Measurements from ENCODE around the gene KLHDC7B. TPM values are rescaled to one million over a fixed set of nuclear protein-coding genes. Genes with fewer than 3 reads are reported as not detected.

KLHDC7B gene
- total and polyA plus RNA-seq, 4 experiments from 2014 or later: 4.3 to 7.5 (median 7.3) TPM

- peaks cover 11 to 35% of the 10 kb centered on the region in 2 donors for H3K36me3 Mint-ChIP-seq
- H3K27me3 Mint-ChIP-seq: no peaks in the 10 kb centered on the region
- H3K4me3 Mint-ChIP-seq: no peak overlapping the region
- Histone ChIP-seq H3K36me3 (ENCODE audit: insufficient read depth, low read length) (peaks cover 45% of the 10 kb centered on the region), H3K9me3 (ENCODE audit: control insufficient read depth in 1 of 2, low read length in 2 of 2) (no peaks in the 10 kb centered on the region), H3K27ac (ENCODE audit: low read depth, low read length) (no peak overlapping the region), H3K4me1 (ENCODE audit: insufficient read depth, low read length) (peaks cover 23% of the 10 kb centered on the region), H3K4me3 (ENCODE audit: low read length in 2 of 2) (no peak overlapping the region), H3K27me3 (ENCODE audit: insufficient read depth, low read length) (no peaks in the 10 kb centered on the region)
- ChIA-PET POLR2A (ENCODE audit: partially characterized antibody) (interaction anchor here (1.0 to 1.7 kb wide), 5 partner anchors 8 to 40 kb away, joined by 4 to 7 read pairs (median 4); partner anchors contain the start of genes LMF2, NCAPH2 and SYCE3), CTCF (ENCODE audit: partially characterized antibody) (interaction anchor here (1.9 kb wide), 1 partner anchor 41 kb away, joined by 6 read pairs; the partner anchor contains the start of gene SYCE3)
- H3K4me1 Mint-ChIP-seq: peaks cover 12 to 21% (median 15%) of the 10 kb centered on the region in 4 donors
- peak overlapping the region in 1 of 7 donors; percentile 12 for H3K27ac Mint-ChIP-seq
- DNase-seq: no peak
- intact Hi-C loops (cut with micrococcal nuclease): no loop called here
- H3K9me3 Mint-ChIP-seq: no peaks in the 10 kb centered on the region
Observed at GRCh38 chr22:50522208-50522805, 23.4 kb upstream of the KLHDC7B start.

DNA sequence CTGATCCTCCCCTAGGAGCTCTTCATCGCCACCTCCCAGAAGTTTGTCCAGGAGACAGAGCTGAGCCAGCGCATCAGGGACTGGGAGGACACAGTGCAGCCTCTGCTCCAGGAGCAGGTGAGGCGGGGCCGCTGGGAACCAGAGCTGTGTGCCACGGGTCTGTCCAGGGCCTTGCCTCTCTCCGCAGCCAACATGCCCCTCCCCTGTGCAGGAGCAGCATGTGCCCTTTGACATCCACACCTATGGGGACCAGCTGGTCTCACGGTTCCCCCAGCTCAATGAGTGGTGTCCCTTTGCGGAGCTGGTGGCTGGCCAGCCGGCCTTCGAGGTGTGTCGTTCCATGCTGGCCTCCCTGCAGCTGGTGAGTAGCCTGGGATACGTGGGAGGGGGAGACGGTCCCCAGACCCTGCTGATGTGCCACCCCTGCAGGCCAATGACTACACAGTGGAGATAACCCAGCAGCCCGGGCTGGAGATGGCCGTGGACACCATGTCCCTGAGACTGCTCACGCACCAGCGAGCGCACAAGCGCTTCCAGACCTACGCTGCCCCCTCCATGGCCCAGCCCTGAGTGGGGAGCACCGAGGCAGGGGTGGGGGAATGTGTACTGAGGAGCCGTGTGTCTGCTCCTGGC is 22.8 kb upstream of the KLHDC7B start:
- H3K4me3 Mint-ChIP-seq: peak overlapping the region in 4 of 8 donors; percentile 9 to 30 (median 18)
- no peaks in the 10 kb centered on the region for H3K9me3 Mint-ChIP-seq
- H3K27ac ChIP-seq (ENCODE audit: low read depth, low read length): no peak overlapping the region
- peaks cover 27% of the 10 kb centered on the region for H3K4me1 ChIP-seq (ENCODE audit: insufficient read depth, low read length)
- H3K36me3 Mint-ChIP-seq: peaks cover 11 to 31% of the 10 kb centered on the region in 2 donors
- CTCF ChIA-PET (ENCODE audit: partially characterized antibody): interaction anchor here (0.6 to 1.9 kb wide), 2 partner anchors 12 to 40 kb away, joined by 3 to 6 read pairs; partner anchors contain the start of gene SYCE3
- intact Hi-C loops (cut with micrococcal nuclease): no loop called here
- no peak overlapping the region for H3K4me3 ChIP-seq (ENCODE audit: low read length in 2 of 2)
- no peak for DNase-seq
- H3K27me3 Mint-ChIP-seq: no peaks in the 10 kb centered on the region
- POLR2A ChIA-PET (ENCODE audit: partially characterized antibody): interaction anchor here (1.0 to 1.7 kb wide), 5 partner anchors 9 to 40 kb away, joined by 4 to 7 read pairs (median 4); partner anchors contain the start of genes LMF2, NCAPH2 and SYCE3
- peak overlapping the region in 1 of 7 donors; percentile 67 for H3K27ac Mint-ChIP-seq
- no peaks in the 10 kb centered on the region for H3K27me3 ChIP-seq (ENCODE audit: insufficient read depth, low read length)
- no peaks in the 10 kb centered on the region for H3K9me3 ChIP-seq (ENCODE audit: control insufficient read depth in 1 of 2, low read length in 2 of 2)
- peaks cover 13 to 27% (median 19%) of the 10 kb centered on the region in 4 donors for H3K4me1 Mint-ChIP-seq
- H3K36me3 ChIP-seq (ENCODE audit: insufficient read depth, low read length): peaks cover 39% of the 10 kb centered on the region

- intact Hi-C loops (cut with micrococcal nuclease): no loop called here
- Mint-ChIP-seq H3K36me3 (peaks cover 11 to 30% of the 10 kb centered on the region in 2 donors), H3K4me3 (peak overlapping the region in 4 of 8 donors; percentile 9 to 30 (median 18)), H3K4me1 (peaks cover 13 to 32% (median 21%) of the 10 kb centered on the region in 4 donors), H3K27me3 (no peaks in the 10 kb centered on the region), H3K9me3 (no peaks in the 10 kb centered on the region), H3K27ac (peak overlapping the region in 2 of 7 donors; percentile 51 to 67)
- H3K27ac ChIP-seq (ENCODE audit: low read depth, low read length): no peak overlapping the region
- peaks cover 35% of the 10 kb centered on the region for H3K36me3 ChIP-seq (ENCODE audit: insufficient read depth, low read length)
- DNase-seq: no peak
- H3K9me3 ChIP-seq (ENCODE audit: control insufficient read depth in 1 of 2, low read length in 2 of 2): no peaks in the 10 kb centered on the region
- H3K4me1 ChIP-seq (ENCODE audit: insufficient read depth, low read length): peaks cover 32% of the 10 kb centered on the region
- CTCF ChIA-PET (ENCODE audit: partially characterized antibody): interaction anchor here (0.6 kb wide), 1 partner anchor 12 kb away, joined by 3 read pairs; no protein-coding TSS in a partner anchor
- H3K27me3 ChIP-seq (ENCODE audit: insufficient read depth, low read length): no peaks in the 10 kb centered on the region
- H3K4me3 ChIP-seq (ENCODE audit: low read length in 2 of 2): no peak overlapping the region
- POLR2A ChIA-PET (ENCODE audit: partially characterized antibody): interaction anchor here (1.4 to 9.5 kb wide), 5 partner anchors 10 to 27 kb away, joined by 4 to 321 read pairs (median 151); partner anchors contain the start of genes LMF2 and NCAPH2
Observed at GRCh38 chr22:50523458-50523805, 22.3 kb upstream of the KLHDC7B start.

GRCh38 chr22:50523806-50524675 is 21.7 kb upstream of the KLHDC7B start:
- Histone ChIP-seq H3K4me3 (ENCODE audit: low read length in 2 of 2) (peak overlapping the region; percentile 47 to 81), H3K4me1 (ENCODE audit: insufficient read depth, low read length) (peaks cover 38% of the 10 kb centered on the region), H3K36me3 (ENCODE audit: insufficient read depth, low read length) (peaks cover 33% of the 10 kb centered on the region), H3K27ac (ENCODE audit: low read depth, low read length) (peak overlapping the region; percentile 96), H3K9me3 (ENCODE audit: control insufficient read depth in 1 of 2, low read length in 2 of 2) (no peaks in the 10 kb centered on the region), H3K27me3 (ENCODE audit: insufficient read depth, low read length) (no peaks in the 10 kb centered on the region)
- H3K27ac Mint-ChIP-seq: peak overlapping the region in 6 of 7 donors; percentile 84 to 97 (median 94)
- H3K9me3 Mint-ChIP-seq: no peaks in the 10 kb centered on the region
- H3K27me3 Mint-ChIP-seq: no peaks in the 10 kb centered on the region
- H3K4me3 Mint-ChIP-seq: peak overlapping the region; percentile 86 to 94 (median 92)
- peaks cover 14 to 38% (median 24%) of the 10 kb centered on the region in 4 donors for H3K4me1 Mint-ChIP-seq
- H3K36me3 Mint-ChIP-seq: peaks cover 11 to 28% of the 10 kb centered on the region in 2 donors
- ChIA-PET POLR2A (ENCODE audit: partially characterized antibody) (interaction anchor here (1.0 to 9.5 kb wide), 13 partner anchors 10 to 183 kb away, joined by 3 to 321 read pairs (median 12); partner anchors contain the start of genes LMF2, NCAPH2 and SYCE3), CTCF (ENCODE audit: partially characterized antibody) (interaction anchor here (2.3 to 3.6 kb wide), 6 partner anchors 9 to 272 kb away, joined by 13 to 58 read pairs (median 25); partner anchors contain the start of genes HDAC10 and SYCE3)
- no peak for DNase-seq
- intact Hi-C loops (cut with micrococcal nuclease): loop anchor here (2.0 kb wide), 1 partner anchor 49 kb away; the partner anchor contains the start of gene SBF1

GRCh38 chr22:50524676-50525103 is 21.0 kb upstream of the KLHDC7B start:
- H3K27me3 Mint-ChIP-seq: no peaks in the 10 kb centered on the region
- Histone ChIP-seq H3K27me3 (ENCODE audit: insufficient read depth, low read length) (no peaks in the 10 kb centered on the region), H3K9me3 (ENCODE audit: control insufficient read depth in 1 of 2, low read length in 2 of 2) (no peaks in the 10 kb centered on the region), H3K27ac (ENCODE audit: low read depth, low read length) (peak overlapping the region; percentile 96), H3K4me3 (ENCODE audit: low read length in 2 of 2) (peak overlapping the region; percentile 47 to 81), H3K4me1 (ENCODE audit: insufficient read depth, low read length) (peaks cover 44% of the 10 kb centered on the region), H3K36me3 (ENCODE audit: insufficient read depth, low read length) (peaks cover 27% of the 10 kb centered on the region)
- no peak for DNase-seq
- H3K36me3 Mint-ChIP-seq: peaks cover 7 to 24% of the 10 kb centered on the region in 2 donors
- ChIA-PET POLR2A (ENCODE audit: partially characterized antibody) (interaction anchor here (0.5 to 9.5 kb wide), 23 partner anchors 11 to 292 kb away, joined by 3 to 321 read pairs (median 14); partner anchors contain the start of genes ARSA, CHKB, HDAC10 and KLHDC7B), CTCF (ENCODE audit: partially characterized antibody) (interaction anchor here (1.2 to 5.1 kb wide), 15 partner anchors 10 to 273 kb away, joined by 3 to 135 read pairs (median 15); partner anchors contain the start of genes HDAC10, LMF2, NCAPH2 and SYCE3)
- no peaks in the 10 kb centered on the region for H3K9me3 Mint-ChIP-seq
- peak overlapping the region; percentile 86 to 94 (median 92) for H3K4me3 Mint-ChIP-seq
- intact Hi-C loops (cut with micrococcal nuclease): loop anchor here (1.0 to 5.0 kb wide), 7 partner anchors 16 to 332 kb away; partner anchors contain the start of genes CHKB, NCAPH2, SBF1 and SYCE3
- H3K4me1 Mint-ChIP-seq: peaks cover 14 to 39% (median 26%) of the 10 kb centered on the region in 4 donors
- H3K27ac Mint-ChIP-seq: peak overlapping the region; percentile 84 to 97 (median 94)

Measured in CD4-positive, alpha-beta memory T cell (primary cell).